Heart right ventricle (tissue), 16 donors: ENCODE data around the gene PAH. TPM values are rescaled to one million over a fixed set of nuclear protein-coding genes. Genes with fewer than 3 reads are reported as not detected.

Experiments used
- ATAC-seq, 8 donors: fragments of 200-7000 bp; cut with Tn5 transposase; one replicate each; pipeline ENCODE4 v1.9.1; 2020; ENCODE audit warnings: mild to moderate bottlenecking in 8 of 8, moderate library complexity in 8 of 8, moderate number of reproducible peaks in 1 of 8
- DNase-seq, 2 donors: peaks; one replicate each; pipeline ENCODE4 v3.0.0-alpha.2; 2020
- H3K27ac ChIP-seq, 10 donors: fragments of 200-600 bp; sonication (generic) in 2 of 10; one replicate each; pipeline versions ENCODE4 v1.5.0 to v1.8.0; 2020 to 2022; ENCODE audit warnings: mild to moderate bottlenecking in 3 of 10
- H3K27me3 ChIP-seq, 7 donors: fragments of 200-600 bp; one replicate each; pipeline ENCODE4 v1.8.0; 2021 to 2022; ENCODE audit warnings: mild to moderate bottlenecking in 2 of 7
- H3K36me3 ChIP-seq, 9 donors: fragments of 200-600 bp; sonication (generic) in 1 of 9; one replicate each; pipeline versions ENCODE4 v1.5.0 to v1.8.0; 2020 to 2022; ENCODE audit warnings: mild to moderate bottlenecking in 2 of 9
- H3K4me1 ChIP-seq, 9 donors: fragments of 200-600 bp; sonication (generic) in 1 of 9; one replicate each; pipeline versions ENCODE4 v1.5.0 to v1.8.0; 2020 to 2022; ENCODE audit warnings: mild to moderate bottlenecking in 4 of 9
- H3K4me3 ChIP-seq, 10 donors: fragments of 200-600 bp; sonication (generic) in 2 of 10; one replicate each; pipeline versions ENCODE4 v1.5.0 to v1.8.0; 2020 to 2022; ENCODE audit warnings: mild to moderate bottlenecking in 7 of 10, moderate library complexity in 2 of 10
- H3K9me3 ChIP-seq, 11 donors: fragments of 200-600 bp in 10 of 11; sonication (generic) in 2 of 11; one replicate each; pipeline versions ENCODE4 v1.5.0 to v1.8.0; 2013 to 2022; ENCODE audit warnings: mild to moderate bottlenecking in 2 of 11, control low read depth in 1 of 11, moderate library complexity in 1 of 11
- WGBS, 2 donors: extraction: QIAGEN DNeasy Blood & Tissue Kit; methylation state at CpG; one replicate each; pipeline ENCODE4 v1.1.7; 2013; ENCODE audit warnings: inconsistent platforms in 1 of 2; 5-methylcytosine and 5-hydroxymethylcytosine counted together
- intact Hi-C, 10 donors: fragments of 100-400 bp; cut with DNase I; formaldehyde crosslinking; loops; one replicate each; pipeline versions ENCODE4 v1.11.1 to v1.14.2; 2022
- polyA plus RNA-seq, 2 donors: library from polyadenylated mRNA; stranded (reverse); fragments of 200-250 nt; gene quantifications; one replicate each; pipeline ENCODE4 v1.2.3, GENCODE V29; 2013
- total RNA-seq, 10 donors: library from RNA; stranded (reverse); fragmentation: NEBNext Ultra II Directional in 3 of 10; extraction: Animal tissue kit (Norgen Biotek cat#: 25700) in 3 of 10; gene quantifications; one replicate each; pipeline versions ENCODE4 v1.2.1 to v1.2.4, GENCODE V29; 2021 to 2023
- TF ChIP-seq, protein P1 (sequence below), 9 donors: fragments of 200-600 bp; sonication (generic) in 2 of 9; IDR thresholded peaks; one replicate each; pipeline versions ENCODE4 v1.5.0 to v1.8.0; 2021 to 2022; ENCODE audit warnings: antibody characterized with exemption in 9 of 9, mild to moderate bottlenecking in 5 of 9, moderate library complexity in 1 of 9
- donor health status: Arrhythmogenic right ventricular cardiomyopathy.
- donor health status: ischemic (EF 13 %, LVEDD 7.1; RV severe dilation, severe dysfunction).
- donor health status: healthy with polysubstance abuse.
- donor health status: DM: no; HTN: yes; CAD: no.
- donor health status: DM: no; HTN: no; CAD: no.
- donor health status: ischemic (EF 25% LVEDD 6.9; RV normal size, moderate dysfunction).
- donor health status: ischemic (EF 25% LVEDD 5.7; RV mildly dilated, moderate dysfunction).
- donor health status: healthy.
- donor health status: DM: yes; HTN: yes; CAD: no.
- donor health status: Ischemic cardiomyopathy.
- donor health status: ischemic (EF 35%, LVEDD 5.7; RV mildly dilated, moderate dysfunction).
- donor health status: nonischemic (EF 11% LVEDD 7.7; RV severe dilation, severe dysfunction).
- donor health status: DM: yes; HTN: yes; CAD: no.
- donor health status: PGD.
- donor health status: ischemic (EF 29% LVEDD 5.4; RV normal size, mild dysfunction).
- donor health status: nonischemic (EF 23%, LVEDD 6.1; RV moderate dilation, normal function).

Gene PAH
- total and polyA plus RNA-seq, 12 donors, result not detected

DNA sequence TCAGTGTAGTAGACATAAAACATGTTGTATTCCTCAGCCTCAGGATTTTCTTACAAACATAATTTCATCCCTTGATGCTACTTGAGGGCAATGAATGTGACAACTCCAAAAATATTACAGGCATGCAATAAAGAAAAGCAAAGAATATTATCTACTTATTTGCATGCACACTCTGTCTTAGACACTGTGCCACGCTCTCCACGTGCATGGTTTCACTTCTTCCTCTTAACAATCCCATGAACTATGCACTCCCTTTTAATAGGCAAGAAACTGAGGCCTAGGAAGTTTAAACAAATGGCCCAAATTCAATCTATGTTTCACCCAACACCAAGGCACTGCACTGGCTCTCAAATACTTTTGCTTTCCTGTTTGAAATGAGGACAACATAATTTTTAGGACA, 1.8 kb upstream of the PAH start:
- Histone ChIP-seq H3K9me3 (no peaks in the 10 kb centered on the region), H3K4me1 (peaks cover 0 to 5% (median 0%) of the 10 kb centered on the region in 9 donors), H3K27ac (no peak overlapping the region), H3K36me3 (no peaks in the 10 kb centered on the region), H3K27me3 (peaks cover 0 to 24% (median 13%) of the 10 kb centered on the region in 7 donors), H3K4me3 (no peak overlapping the region)
- intact Hi-C loops, result no loop called here
- WGBS, 2 donors, result 68 to 76% methylated on average over 2 of the region's 2 CpGs
- no peak for DNase-seq
- TF ChIP-seq, protein P1, sequence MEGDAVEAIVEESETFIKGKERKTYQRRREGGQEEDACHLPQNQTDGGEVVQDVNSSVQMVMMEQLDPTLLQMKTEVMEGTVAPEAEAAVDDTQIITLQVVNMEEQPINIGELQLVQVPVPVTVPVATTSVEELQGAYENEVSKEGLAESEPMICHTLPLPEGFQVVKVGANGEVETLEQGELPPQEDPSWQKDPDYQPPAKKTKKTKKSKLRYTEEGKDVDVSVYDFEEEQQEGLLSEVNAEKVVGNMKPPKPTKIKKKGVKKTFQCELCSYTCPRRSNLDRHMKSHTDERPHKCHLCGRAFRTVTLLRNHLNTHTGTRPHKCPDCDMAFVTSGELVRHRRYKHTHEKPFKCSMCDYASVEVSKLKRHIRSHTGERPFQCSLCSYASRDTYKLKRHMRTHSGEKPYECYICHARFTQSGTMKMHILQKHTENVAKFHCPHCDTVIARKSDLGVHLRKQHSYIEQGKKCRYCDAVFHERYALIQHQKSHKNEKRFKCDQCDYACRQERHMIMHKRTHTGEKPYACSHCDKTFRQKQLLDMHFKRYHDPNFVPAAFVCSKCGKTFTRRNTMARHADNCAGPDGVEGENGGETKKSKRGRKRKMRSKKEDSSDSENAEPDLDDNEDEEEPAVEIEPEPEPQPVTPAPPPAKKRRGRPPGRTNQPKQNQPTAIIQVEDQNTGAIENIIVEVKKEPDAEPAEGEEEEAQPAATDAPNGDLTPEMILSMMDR (IDR thresholded peaks at IDR 0.05), result no peak
- no peak for ATAC-seq

DNA sequence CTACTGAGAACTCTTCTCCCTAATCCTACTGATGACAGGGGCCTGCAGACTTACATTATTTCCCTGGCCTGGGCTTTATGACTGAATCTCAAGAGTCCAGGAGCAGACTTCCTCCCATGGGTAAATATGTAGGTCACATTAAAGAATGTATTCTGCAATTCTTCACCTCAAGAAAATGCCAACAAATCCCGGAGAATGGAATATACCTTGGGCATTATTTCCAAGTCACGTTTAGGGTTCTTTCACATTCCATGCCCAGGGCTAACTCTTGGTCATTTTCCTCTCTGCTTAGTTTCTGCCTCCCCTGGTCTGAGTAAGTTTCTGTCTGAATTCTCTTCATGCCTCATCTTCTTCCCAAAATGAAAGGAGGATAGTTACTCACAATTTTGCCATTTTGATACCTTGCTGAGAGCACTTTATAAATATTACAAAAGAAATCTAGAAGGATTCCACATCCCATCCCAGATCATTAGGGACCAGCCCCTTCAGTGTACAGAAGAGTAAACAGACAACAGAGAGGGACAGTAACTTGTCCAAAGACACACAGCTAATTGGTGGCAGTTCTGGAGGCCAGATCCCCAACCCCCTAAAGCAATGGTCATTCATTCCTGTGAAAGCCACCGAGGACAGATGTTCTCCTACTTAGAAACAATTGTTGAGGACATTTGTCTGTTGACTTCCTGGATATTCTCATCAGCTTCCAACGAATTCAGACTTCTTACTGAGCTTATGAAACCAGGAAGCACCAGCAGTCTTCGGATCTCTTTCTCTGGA, 605 bp downstream of the PAH start:
- ATAC-seq, result no peak
- H3K27ac ChIP-seq, result no peak overlapping the region
- TF ChIP-seq, protein P1 (IDR thresholded peaks at IDR 0.05), result no peak
- no peaks in the 10 kb centered on the region for H3K9me3 ChIP-seq
- 49 to 70% methylated on average over 5 of the region's 5 CpGs for WGBS, 2 donors
- peaks cover 0 to 20% (median 13%) of the 10 kb centered on the region in 7 donors for H3K27me3 ChIP-seq
- no peak overlapping the region for H3K4me3 ChIP-seq
- no peaks in the 10 kb centered on the region for H3K36me3 ChIP-seq
- H3K4me1 ChIP-seq, result peaks cover 0 to 5% (median 0%) of the 10 kb centered on the region in 9 donors
- intact Hi-C loops, result no loop called here
- DNase-seq, result no peak

DNA sequence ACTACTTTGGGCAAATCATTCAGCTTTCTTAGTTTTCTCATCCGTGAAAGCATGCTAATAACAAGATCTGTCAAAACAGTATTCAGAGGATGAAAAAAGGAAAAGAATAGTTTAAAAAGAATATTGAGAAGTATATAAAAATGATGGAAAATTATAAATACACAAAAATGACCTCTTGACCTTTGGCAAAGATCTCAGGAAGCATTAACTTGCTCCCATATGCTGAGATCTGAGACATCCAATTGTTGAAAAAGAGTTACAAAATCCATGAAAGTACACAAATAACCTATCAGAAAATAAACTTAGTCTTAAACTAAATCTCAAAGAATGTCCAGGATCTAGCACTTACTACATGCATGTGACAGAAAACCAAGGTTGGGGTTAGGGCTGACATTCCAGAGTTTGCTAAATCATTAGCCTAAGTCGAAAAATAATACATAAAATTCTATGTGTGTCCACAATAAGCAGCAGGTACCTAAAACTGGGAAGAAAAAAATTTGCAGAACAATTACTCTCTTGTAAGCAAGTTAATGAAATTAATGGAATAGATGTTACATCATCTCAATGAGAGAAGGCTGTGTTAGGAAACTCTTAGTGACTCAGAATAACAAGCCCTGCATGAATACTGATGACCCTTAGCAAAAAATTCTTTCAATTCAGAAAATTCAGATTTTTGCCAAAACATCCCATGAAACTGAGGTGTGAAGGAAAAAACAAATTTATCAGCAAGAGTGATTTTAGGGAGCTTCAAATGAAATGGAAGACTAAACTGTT, 3.4 kb downstream of the PAH start:
- WGBS, 2 donors, result 79% methylated on average over 2 of the region's 2 CpGs
- Histone ChIP-seq H3K4me3 (no peak overlapping the region), H3K27ac (no peak overlapping the region), H3K4me1 (peaks cover 0 to 5% (median 0%) of the 10 kb centered on the region in 9 donors), H3K27me3 (peaks cover 0 to 20% (median 13%) of the 10 kb centered on the region in 7 donors), H3K9me3 (no peaks in the 10 kb centered on the region), H3K36me3 (no peaks in the 10 kb centered on the region)
- DNase-seq (no peak), ATAC-seq (no peak)
- intact Hi-C loops, result no loop called here
- TF ChIP-seq, protein P1 (IDR thresholded peaks at IDR 0.05), result no peak

DNA sequence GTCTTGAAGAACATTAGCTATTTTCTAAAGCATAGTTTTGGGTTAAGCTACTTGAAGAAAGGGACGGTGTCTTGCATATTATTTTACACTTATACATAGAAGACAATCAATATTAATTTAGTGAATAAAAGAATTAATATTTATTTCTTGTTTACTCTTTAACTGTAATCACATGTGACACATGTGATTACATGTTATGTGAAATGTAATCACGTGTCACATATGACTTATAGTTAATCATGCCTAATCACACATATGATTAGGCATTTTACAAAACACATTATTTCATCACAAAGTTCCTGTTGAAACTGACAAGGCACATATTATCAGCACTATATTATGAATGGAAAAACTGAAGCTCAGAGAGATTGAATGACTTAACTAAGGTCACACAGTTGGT, 4.8 kb downstream of the PAH start:
- intact Hi-C loops, result no loop called here
- Histone ChIP-seq H3K4me3 (no peak overlapping the region), H3K4me1 (peaks cover 0 to 4% (median 0%) of the 10 kb centered on the region in 9 donors), H3K27me3 (peaks cover 0 to 14% (median 5%) of the 10 kb centered on the region in 7 donors), H3K9me3 (no peaks in the 10 kb centered on the region), H3K27ac (no peak overlapping the region), H3K36me3 (no peaks in the 10 kb centered on the region)
- TF ChIP-seq, protein P1 (IDR thresholded peaks at IDR 0.05), result no peak
- DNase-seq, result no peak
- WGBS, 2 donors, result 81 to 84% methylated on average over 2 of the region's 2 CpGs
- no peak for ATAC-seq
